Parathyroid adenoma (tissue), 2 donors: ENCODE results near the gene RPS14.

ENCODE experiments used
- H2AFZ ChIP-seq: fragments of 300-600 bp; sonication (generic); one replicate; pipeline ENCODE4 v1.7.0; 2017; ENCODE audit warnings: antibody characterized with exemption, mild to moderate bottlenecking
- H3K27ac ChIP-seq: fragments of 300-600 bp; sonication (generic); one replicate; pipeline ENCODE4 v1.7.0; 2017
- H3K27me3 ChIP-seq: fragments of 300-600 bp; sonication (generic); one replicate; pipeline ENCODE4 v1.7.0; 2017; ENCODE audit warnings: low read length; ENCODE audit not compliant: control insufficient read depth, insufficient read depth
- H3K36me3 ChIP-seq: fragments of 300-600 bp; sonication (generic); one replicate; pipeline ENCODE4 v1.7.0; 2017; ENCODE audit warnings: low read length; ENCODE audit not compliant: control insufficient read depth, insufficient read depth
- H3K4me1 ChIP-seq: fragments of 300-600 bp; sonication (generic); one replicate; pipeline ENCODE4 v1.7.0; 2017; ENCODE audit warnings: control low read depth
- H3K4me2 ChIP-seq: fragments of 300-600 bp; sonication (generic); one replicate; pipeline ENCODE4 v1.7.0; 2017; ENCODE audit warnings: low read length
- H3K4me3 ChIP-seq: fragments of 300-600 bp; sonication (generic); one replicate; pipeline ENCODE4 v1.7.0; 2017; ENCODE audit warnings: low read depth, low read length
- H3K79me2 ChIP-seq: fragments of 300-600 bp; sonication (generic); one replicate; pipeline ENCODE4 v1.7.0; 2017; ENCODE audit warnings: control low read depth
- H3K9ac ChIP-seq: fragments of 300-600 bp; sonication (generic); one replicate; pipeline ENCODE4 v1.7.0; 2017; ENCODE audit warnings: mild to moderate bottlenecking
- H3K9me3 ChIP-seq: fragments of 300-600 bp; sonication (generic); one replicate; pipeline ENCODE4 v1.7.0; 2017; ENCODE audit warnings: low read length; ENCODE audit not compliant: control insufficient read depth
- TF ChIP-seq, protein P1 (sequence below): fragments of 300-600 bp; sonication (generic); IDR thresholded peaks from one replicate; pipeline ENCODE4 v1.7.0; 2017; ENCODE audit warnings: antibody characterized with exemption, mild to moderate bottlenecking
- donor health status: primary hyperparathyroidism.

RPS14 gene

GRCh38 chr5:150393096-150393645 is 56.4 kb downstream of the RPS14 start:
- Histone ChIP-seq H3K9me3 (no peaks in the 10 kb centered on the region), H3K79me2 (no peaks in the 10 kb centered on the region), H3K27ac (no peak overlapping the region), H3K4me1 (no peaks in the 10 kb centered on the region), H3K4me3 (no peak overlapping the region), H3K27me3 (no peaks in the 10 kb centered on the region), H3K9ac (no peak overlapping the region), H2AFZ (no peak overlapping the region), H3K36me3 (no peaks in the 10 kb centered on the region), H3K4me2 (no peak overlapping the region)
- TF ChIP-seq, protein P1, sequence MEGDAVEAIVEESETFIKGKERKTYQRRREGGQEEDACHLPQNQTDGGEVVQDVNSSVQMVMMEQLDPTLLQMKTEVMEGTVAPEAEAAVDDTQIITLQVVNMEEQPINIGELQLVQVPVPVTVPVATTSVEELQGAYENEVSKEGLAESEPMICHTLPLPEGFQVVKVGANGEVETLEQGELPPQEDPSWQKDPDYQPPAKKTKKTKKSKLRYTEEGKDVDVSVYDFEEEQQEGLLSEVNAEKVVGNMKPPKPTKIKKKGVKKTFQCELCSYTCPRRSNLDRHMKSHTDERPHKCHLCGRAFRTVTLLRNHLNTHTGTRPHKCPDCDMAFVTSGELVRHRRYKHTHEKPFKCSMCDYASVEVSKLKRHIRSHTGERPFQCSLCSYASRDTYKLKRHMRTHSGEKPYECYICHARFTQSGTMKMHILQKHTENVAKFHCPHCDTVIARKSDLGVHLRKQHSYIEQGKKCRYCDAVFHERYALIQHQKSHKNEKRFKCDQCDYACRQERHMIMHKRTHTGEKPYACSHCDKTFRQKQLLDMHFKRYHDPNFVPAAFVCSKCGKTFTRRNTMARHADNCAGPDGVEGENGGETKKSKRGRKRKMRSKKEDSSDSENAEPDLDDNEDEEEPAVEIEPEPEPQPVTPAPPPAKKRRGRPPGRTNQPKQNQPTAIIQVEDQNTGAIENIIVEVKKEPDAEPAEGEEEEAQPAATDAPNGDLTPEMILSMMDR: no peak

DNA sequence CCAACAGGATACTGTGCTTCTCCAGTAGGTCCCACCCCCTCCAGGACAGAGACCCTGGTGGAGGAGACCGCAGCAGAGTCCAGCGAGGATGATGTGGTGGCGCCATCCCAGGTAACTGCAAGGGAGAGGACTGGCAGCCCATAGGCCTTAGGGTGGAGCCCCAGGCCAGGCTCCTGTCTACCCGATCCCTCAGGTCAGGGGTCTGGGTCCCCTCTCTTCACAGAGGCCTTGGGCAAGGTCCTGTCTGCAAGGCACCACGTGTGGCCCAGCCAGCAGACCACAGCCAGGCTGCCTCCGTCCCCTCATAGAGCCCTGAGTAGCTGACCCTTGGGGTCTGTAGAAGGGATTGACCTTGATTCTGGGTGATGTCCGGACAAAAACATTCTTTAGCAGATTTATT is 56.9 kb downstream of the RPS14 start:
- TF ChIP-seq, protein P1: no peak
- Histone ChIP-seq H3K4me1 (no peaks in the 10 kb centered on the region), H2AFZ (no peak overlapping the region), H3K27me3 (no peaks in the 10 kb centered on the region), H3K36me3 (no peaks in the 10 kb centered on the region), H3K79me2 (no peaks in the 10 kb centered on the region), H3K4me2 (no peak overlapping the region), H3K27ac (no peak overlapping the region), H3K4me3 (no peak overlapping the region), H3K9me3 (no peaks in the 10 kb centered on the region), H3K9ac (no peak overlapping the region)
